ENCODE data around the gene MUC7. TPM values are rescaled to one million over a fixed set of nuclear protein-coding genes. Genes with fewer than 3 reads are reported as not detected.

Gene MUC7
- total RNA-seq, 1 donor = not detected

DNA sequence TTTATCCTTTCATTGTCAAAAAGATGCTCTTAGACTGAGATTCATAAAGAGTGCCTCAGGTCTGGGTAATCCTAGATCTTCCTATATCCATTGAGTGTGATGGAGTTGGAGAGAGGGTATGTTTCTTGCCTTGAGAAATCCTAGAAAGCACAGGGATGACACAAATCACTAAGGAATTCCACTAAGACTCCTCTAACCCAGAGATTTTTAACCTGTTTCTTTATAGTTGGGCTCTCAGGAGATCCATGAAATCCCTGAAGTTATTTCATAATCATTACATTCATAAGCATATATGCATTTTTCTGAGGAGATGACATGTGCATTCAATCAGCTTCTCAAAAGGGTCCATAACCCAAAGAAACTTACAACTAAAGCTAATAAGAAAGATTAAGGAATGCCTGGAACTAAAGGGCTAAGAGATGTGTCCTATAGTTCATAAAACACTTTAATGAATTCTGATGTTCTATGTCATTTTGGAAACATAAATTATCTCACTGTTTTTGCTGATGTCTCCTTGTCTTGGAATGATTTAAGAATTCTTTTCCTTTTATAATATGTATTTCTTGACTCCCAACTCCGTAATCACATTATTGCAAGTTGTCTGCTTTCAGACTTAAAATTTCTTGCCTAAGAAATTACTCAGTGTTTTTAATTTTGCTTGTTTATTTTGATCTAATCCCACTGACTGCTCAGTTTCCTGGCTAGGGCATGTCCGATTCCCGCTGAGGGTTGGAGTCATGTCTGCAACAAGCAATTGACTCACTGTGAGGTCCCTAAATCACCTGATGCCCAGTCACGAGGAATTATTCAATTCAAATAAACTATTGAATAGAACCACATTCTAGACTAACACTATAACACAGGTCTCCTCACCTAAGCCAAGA lies 43.6 kb downstream of the MUC7 start:
- TF ChIP-seq, protein P1, sequence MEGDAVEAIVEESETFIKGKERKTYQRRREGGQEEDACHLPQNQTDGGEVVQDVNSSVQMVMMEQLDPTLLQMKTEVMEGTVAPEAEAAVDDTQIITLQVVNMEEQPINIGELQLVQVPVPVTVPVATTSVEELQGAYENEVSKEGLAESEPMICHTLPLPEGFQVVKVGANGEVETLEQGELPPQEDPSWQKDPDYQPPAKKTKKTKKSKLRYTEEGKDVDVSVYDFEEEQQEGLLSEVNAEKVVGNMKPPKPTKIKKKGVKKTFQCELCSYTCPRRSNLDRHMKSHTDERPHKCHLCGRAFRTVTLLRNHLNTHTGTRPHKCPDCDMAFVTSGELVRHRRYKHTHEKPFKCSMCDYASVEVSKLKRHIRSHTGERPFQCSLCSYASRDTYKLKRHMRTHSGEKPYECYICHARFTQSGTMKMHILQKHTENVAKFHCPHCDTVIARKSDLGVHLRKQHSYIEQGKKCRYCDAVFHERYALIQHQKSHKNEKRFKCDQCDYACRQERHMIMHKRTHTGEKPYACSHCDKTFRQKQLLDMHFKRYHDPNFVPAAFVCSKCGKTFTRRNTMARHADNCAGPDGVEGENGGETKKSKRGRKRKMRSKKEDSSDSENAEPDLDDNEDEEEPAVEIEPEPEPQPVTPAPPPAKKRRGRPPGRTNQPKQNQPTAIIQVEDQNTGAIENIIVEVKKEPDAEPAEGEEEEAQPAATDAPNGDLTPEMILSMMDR (IDR thresholded peaks at IDR 0.05; ENCODE audit: extremely low read depth, low read depth, low read length) = no peak
- Histone ChIP-seq H4K20me1 (ENCODE audit: insufficient read depth, low read length) (no peaks in the 10 kb centered on the region), H3K9me3 (ENCODE audit: low read depth, low read length) (no peaks in the 10 kb centered on the region), H2AFZ (ENCODE audit: low read length) (no peak overlapping the region), H3K79me2 (ENCODE audit: insufficient read depth, low read length) (no peaks in the 10 kb centered on the region), H3K4me3 (ENCODE audit: insufficient read depth, low read length) (no peak overlapping the region), H3K27ac (ENCODE audit: low read depth, low read length) (no peak overlapping the region), H3K27me3 (ENCODE audit: insufficient read depth, low read length) (no peaks in the 10 kb centered on the region), H3K4me1 (ENCODE audit: insufficient read depth, low read length) (no peaks in the 10 kb centered on the region), H3K36me3 (ENCODE audit: insufficient read depth, low read length) (no peaks in the 10 kb centered on the region), H3K4me2 (ENCODE audit: insufficient read depth, low read length) (no peak overlapping the region)
- DNase-seq (ENCODE audit: insufficient read length, low spot score, missing footprints) = no peak

DNA sequence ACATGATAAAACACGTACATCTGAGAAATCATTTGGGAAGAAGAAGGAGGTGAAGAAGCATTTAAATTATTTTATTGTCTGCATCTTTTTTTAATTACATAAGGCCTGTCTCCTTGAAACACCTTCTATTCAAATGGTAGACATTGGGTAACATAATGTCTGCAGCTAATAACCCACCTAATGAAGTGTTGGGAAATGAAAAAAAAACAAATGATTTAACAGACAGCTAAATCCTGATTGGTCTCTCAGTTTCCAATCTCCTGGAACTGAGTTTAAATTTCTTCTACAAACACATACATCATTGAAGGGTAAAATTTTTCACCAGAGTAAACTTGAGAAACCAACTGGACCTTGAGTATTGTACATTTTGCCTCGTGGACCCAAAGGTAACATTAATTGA lies 46.3 kb downstream of the MUC7 start, which contains the start of gene AMTN:
Gene AMTN, plus strand, starts transcription at position 301 of the 400 bp plus-strand sequence. CDS start 209 bp downstream, outside the sequence.
- no peaks in the 10 kb centered on the region for H3K36me3 ChIP-seq (ENCODE audit: insufficient read depth, low read length)
- no peaks in the 10 kb centered on the region for H3K9me3 ChIP-seq (ENCODE audit: low read depth, low read length)

DNA sequence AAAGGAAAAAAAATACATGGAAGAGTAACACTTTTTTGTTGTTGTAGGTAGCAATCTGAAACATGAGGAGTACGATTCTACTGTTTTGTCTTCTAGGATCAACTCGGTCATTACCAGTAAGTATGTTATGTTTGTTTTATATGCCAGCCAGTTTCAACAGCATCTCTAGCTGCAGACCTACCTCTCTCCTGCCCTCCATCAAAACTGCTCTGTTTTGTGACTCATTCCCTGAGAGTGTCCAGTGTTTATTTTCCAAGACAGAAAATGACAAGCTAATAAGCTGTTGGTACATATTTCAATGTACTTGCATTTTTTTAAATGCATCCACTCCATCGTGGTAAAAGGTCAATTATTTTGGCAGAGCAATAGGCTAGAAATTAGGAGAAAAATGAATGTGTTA lies 46.7 kb downstream of the MUC7 start:
- DNase-seq (ENCODE audit: insufficient read length, low spot score, missing footprints) = no peak
- H4K20me1 ChIP-seq (ENCODE audit: insufficient read depth, low read length) = no peaks in the 10 kb centered on the region

More for the DNA sequence above, 46.3 kb downstream of the MUC7 start, which contains the start of gene AMTN:
- no peak within 1 kb of the TSS for H3K4me3 ChIP-seq (ENCODE audit: insufficient read depth, low read length)
- no peaks in the 10 kb centered on the region for H3K4me1 ChIP-seq (ENCODE audit: insufficient read depth, low read length)
- H3K79me2 ChIP-seq (ENCODE audit: insufficient read depth, low read length) = no peaks in the 10 kb centered on the region
- no peak within 1 kb of the TSS for H3K27ac ChIP-seq (ENCODE audit: low read depth, low read length)
- no peaks in the 10 kb centered on the region for H4K20me1 ChIP-seq (ENCODE audit: insufficient read depth, low read length)
- TF ChIP-seq, protein P1 (IDR thresholded peaks at IDR 0.05; ENCODE audit: extremely low read depth, low read depth, low read length) = no peak
- H2AFZ ChIP-seq (ENCODE audit: low read length) = no peak within 1 kb of the TSS
- no peak for DNase-seq (ENCODE audit: insufficient read length, low spot score, missing footprints)
- H3K27me3 ChIP-seq (ENCODE audit: insufficient read depth, low read length) = no peaks in the 10 kb centered on the region
- H3K4me2 ChIP-seq (ENCODE audit: insufficient read depth, low read length) = no peak within 1 kb of the TSS

DNA sequence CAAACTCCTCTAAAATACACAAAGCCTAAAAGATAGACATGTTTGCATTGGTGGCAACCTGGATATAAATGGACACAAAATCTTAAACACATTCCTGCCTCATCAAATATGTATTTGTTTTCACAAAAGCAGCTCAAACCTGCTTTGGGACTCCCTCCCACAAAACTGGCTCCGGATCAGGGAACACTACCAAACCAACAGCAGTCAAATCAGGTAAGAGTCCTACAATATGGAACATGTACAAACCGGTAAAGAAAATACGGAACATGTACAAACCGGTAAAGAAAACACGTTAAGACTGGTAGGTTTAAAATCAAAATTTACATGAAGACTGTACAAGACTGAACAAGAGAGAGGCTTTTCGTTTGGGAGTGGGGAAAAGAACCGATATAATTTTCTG lies 50.6 kb downstream of the MUC7 start:
- no peaks in the 10 kb centered on the region for H3K36me3 ChIP-seq (ENCODE audit: insufficient read depth, low read length)
- H2AFZ ChIP-seq (ENCODE audit: low read length) = no peak overlapping the region
- no peak for DNase-seq (ENCODE audit: insufficient read length, low spot score, missing footprints)
- H3K79me2 ChIP-seq (ENCODE audit: insufficient read depth, low read length) = no peaks in the 10 kb centered on the region
- TF ChIP-seq, protein P1 (IDR thresholded peaks at IDR 0.05; ENCODE audit: extremely low read depth, low read depth, low read length) = no peak
- H4K20me1 ChIP-seq (ENCODE audit: insufficient read depth, low read length) = no peaks in the 10 kb centered on the region
- H3K9me3 ChIP-seq (ENCODE audit: low read depth, low read length) = no peaks in the 10 kb centered on the region
- no peak overlapping the region for H3K4me2 ChIP-seq (ENCODE audit: insufficient read depth, low read length)
- H3K4me1 ChIP-seq (ENCODE audit: insufficient read depth, low read length) = no peaks in the 10 kb centered on the region
- H3K27me3 ChIP-seq (ENCODE audit: insufficient read depth, low read length) = no peaks in the 10 kb centered on the region
- H3K4me3 ChIP-seq (ENCODE audit: insufficient read depth, low read length) = no peak overlapping the region
- no peak overlapping the region for H3K27ac ChIP-seq (ENCODE audit: low read depth, low read length)

More for the DNA sequence above, 46.7 kb downstream of the MUC7 start:
- TF ChIP-seq, protein P1 (IDR thresholded peaks at IDR 0.05; ENCODE audit: extremely low read depth, low read depth, low read length) = no peak
- no peak overlapping the region for H3K27ac ChIP-seq (ENCODE audit: low read depth, low read length)
- H2AFZ ChIP-seq (ENCODE audit: low read length) = no peak overlapping the region
- no peaks in the 10 kb centered on the region for H3K4me1 ChIP-seq (ENCODE audit: insufficient read depth, low read length)
- H3K9me3 ChIP-seq (ENCODE audit: low read depth, low read length) = no peaks in the 10 kb centered on the region
- no peak overlapping the region for H3K4me2 ChIP-seq (ENCODE audit: insufficient read depth, low read length)
- H3K36me3 ChIP-seq (ENCODE audit: insufficient read depth, low read length) = no peaks in the 10 kb centered on the region
- no peaks in the 10 kb centered on the region for H3K27me3 ChIP-seq (ENCODE audit: insufficient read depth, low read length)
- H3K4me3 ChIP-seq (ENCODE audit: insufficient read depth, low read length) = no peak overlapping the region
- no peaks in the 10 kb centered on the region for H3K79me2 ChIP-seq (ENCODE audit: insufficient read depth, low read length)
